GM19238 (cell line): ENCODE measurements around the gene KLF5.

ENCODE experiments used
- DNase-seq: peaks from one replicate; pipeline ENCODE4 v3.0.0; 2011; ENCODE audit warnings: low spot score; ENCODE audit not compliant: insufficient read length

Gene KLF5

DNA sequence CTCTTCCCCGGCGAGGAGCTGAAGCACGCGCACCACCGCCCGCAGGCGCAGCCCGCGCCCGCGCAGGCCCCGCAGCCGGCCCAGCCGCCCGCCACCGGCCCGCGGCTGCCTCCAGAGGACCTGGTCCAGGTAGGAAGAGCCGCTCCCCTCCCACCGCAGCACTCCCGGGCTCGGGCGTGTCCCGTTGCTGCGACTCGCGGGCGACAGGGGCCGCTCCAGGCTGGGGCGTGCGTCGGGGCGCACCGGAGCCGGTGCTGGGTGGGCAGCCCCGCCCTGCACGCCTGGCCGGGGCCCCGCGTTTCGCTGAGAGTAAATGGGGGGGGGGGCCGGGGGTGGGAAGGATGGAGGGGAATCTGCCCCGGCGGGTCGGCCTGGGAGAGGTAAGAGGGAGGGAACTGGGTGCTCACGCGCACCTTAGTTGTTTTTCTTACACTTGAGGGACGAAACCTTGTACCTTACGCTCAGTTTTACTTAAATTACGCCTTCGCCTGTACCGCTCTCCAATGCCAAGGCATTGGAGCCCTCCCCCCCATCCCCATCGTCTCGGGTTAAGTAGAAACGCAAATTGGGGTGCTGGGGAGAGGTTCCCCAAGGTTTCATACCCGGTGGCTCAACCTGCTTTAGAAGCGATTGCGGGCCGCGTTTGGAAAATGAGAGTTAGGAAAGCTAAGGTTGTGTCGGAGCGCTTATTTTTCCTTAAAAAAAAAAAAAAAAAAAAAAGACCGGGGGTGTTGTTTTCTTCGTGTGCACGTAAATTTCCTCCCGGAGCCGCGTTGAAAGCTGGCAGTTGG is 850 bp downstream of the KLF5 start:
- peak; percentile 36 for DNase-seq

DNA sequence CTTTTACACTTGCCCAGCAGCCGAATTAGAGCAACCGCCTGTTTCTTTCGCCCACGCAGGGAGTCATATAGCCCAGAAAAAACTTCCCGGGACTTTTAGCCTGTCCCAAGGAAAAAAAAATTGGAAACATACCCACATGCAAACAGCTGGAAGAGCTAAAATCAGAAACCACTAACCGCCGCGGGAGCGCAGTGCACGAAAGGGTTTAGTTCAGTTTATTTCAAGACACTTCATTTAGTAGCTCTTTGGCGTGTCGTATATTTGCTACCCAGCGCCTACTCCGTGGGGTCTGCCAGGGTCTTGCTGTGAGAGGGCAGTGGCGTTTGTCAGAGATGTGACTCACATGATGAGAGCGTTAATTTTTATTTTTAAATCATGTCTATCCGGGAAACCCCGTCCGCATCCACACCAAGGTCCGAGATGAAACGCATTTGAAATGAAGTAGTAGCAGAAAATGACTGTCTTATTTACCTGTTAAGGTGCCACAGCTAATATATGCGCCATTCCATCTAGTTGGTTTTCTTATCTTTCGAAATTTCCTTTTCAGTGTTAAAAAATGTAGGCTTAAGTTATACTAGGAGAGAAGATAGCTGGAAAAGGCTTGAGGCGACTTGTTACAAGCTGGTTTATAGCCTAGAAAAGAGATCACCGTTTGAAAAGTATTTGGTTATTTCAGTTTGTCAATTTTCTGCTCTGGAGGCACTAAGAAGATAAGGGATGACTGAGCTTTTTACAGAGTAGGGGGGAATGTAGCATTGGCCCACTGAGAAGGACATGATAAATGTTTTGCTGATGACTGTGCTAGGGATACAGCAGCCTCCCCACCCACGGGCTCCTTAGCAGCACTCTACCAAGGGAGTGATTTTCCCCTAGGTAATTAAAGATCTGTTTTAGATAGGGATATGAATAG is 1.7 kb downstream of the KLF5 start:
- DNase-seq = no peak

DNA sequence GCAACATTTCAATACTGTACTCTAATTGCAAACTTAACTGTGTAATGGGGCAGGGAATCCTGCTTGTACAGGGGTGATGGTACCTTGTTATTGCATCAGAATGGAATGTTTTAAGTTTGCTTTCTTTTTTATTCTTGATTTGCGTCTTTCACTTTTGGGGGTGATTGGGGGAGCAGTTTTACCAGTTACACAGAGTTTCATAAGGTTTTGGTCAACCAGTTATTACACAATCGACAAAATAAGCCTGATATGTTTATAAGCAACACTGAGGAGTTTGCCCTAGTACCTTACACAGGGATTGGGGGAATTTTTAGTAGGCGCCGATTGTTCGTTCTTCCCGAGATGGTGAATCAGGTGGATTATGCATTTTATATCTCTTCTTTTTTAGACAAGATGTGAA is 2.7 kb downstream of the KLF5 start:
- DNase-seq = no peak

DNA sequence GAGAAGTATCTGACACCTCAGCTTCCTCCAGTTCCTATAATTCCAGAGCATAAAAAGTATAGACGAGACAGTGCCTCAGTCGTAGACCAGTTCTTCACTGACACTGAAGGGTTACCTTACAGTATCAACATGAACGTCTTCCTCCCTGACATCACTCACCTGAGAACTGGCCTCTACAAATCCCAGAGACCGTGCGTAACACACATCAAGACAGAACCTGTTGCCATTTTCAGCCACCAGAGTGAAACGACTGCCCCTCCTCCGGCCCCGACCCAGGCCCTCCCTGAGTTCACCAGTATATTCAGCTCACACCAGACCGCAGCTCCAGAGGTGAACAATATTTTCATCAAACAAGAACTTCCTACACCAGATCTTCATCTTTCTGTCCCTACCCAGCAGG is 3.1 kb downstream of the KLF5 start:
- DNase-seq = no peak

DNA sequence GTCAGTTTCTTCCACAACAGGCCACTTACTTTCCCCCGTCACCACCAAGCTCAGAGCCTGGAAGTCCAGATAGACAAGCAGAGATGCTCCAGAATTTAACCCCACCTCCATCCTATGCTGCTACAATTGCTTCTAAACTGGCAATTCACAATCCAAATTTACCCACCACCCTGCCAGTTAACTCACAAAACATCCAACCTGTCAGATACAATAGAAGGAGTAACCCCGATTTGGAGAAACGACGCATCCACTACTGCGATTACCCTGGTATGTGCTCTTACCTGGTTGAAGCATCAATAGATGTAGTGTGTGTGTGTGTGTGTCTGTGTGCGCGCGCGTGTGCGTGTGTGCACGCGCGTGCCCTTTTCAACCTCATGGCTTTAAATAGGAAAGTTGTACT is 3.7 kb downstream of the KLF5 start:
- DNase-seq = no peak

DNA sequence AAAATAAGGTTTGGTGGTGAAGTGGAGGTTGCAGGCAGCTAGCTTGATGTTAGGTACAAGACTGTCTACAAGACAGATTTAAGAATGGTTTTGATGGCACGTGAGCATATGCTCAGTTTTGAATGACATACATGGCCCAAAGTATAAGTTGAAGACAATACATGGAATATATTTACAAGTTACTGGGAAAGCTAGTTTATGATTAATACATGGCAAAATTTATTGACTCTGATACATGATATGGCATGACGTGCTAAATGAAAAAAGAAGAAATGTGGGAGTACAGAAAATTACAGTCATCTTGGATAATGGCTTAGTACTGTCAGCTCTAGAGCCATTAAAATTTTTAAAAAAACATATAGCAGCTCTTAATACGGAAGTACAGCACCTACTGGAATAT is 4.4 kb downstream of the KLF5 start:
- DNase-seq = no peak

DNA sequence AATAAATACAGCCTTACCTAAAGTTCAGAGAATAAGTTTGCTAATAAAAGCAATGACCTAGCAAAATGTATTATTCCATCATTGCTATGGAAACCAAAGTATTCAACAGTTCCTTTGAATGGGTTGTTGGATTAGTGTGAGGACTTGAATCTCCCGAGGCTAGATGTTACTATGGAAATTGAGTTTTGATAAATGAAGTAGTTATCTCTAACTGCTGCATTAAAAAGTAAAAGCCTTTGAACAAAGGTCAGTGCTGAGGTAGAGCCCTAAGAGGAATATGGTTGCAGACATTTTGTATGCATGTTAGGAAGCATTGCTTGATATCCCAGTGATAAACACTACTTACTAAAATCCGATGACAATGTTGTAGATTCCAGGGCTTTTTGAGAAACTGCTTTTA is 6.2 kb downstream of the KLF5 start:
- no peak for DNase-seq

DNA sequence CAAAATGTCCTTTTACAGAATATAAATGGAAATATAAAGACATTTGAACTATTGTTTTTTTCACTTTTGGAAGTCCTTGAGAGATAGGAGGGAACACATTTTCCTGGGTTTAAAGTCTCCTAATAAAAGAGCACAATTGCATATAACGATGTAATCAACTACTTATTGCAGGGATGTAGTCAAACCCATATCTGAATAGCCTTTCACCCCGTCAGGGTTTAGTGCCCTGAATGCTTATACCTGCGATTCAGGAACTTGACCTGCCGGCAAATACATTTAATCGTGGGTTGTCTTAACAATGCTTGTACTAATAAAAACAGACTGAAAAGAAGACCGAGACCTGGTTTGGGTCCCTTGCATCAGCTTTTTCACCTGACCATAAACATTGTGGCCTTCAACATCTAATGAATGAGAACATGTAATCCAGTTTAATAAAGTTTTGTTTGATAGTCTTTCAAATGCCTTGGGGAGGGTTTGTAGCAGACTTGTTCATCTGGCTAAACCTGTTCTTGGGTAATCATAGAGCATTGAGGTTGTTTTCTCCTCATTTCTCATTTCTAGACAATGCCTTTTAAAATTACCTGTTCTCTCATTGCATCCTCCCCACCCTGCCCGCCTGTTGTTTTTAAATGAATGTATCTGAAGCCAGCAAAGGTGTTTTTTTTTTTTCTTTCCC is 7.0 kb downstream of the KLF5 start:
- no peak for DNase-seq

DNA sequence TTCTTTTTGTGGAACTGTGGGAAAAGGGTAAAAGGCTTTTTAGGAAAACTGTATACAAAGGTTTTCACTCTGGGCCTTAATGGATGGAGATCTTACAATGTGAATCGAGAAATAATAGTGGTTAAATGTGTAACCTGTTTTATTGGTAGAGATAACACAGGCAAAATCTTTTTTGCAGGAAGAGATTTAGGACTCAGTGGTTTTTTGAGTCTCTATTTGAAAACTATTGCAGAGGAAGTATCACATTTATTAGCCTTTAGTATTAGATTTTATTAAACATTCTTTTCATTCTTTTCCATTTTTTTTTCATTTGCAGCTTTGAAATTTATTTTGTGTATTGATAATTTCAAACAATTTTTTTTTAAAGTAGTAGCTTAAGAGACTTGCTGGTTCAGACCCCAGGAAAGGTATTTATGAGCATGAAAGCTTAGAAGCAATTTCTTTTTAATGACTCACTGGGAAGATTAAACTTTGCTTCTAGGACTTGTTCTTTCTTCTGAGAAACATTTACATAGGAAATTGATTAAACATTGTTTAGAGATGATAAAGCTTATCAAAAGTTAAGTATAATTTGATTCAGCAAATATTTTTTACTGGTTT is 10.5 kb downstream of the KLF5 start:
- DNase-seq = no peak

DNA sequence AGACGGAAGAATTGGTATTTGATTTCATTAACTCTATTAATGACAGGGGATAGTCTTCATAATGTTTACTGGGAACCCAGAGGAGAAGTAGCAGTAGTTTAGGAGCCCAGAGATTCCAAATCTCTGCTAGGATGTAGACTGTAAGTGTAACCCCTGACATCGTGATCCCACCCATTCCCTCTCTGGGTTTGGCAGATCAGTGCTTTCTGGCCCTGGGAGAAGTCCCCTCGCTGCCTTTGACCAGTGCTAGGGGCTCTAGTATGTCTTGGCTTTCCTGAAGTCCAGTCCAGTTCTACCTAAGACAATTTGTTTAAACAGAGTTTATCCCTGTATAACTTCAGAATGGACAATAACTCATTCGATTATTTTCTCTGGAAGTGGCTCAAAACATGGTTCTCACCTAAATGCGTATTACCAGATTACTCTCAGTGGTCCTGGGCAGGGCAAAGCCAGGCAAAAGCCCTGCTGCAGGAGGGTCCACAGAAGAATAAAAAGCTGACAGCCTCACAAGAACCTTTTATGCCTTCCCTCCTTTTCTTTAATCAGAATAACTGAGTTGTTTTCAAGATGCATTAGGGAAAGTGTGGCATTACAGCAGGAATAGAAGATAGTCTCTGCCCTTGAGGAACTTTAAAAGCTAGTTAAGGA is 11.8 kb downstream of the KLF5 start:
- no peak for DNase-seq

DNA sequence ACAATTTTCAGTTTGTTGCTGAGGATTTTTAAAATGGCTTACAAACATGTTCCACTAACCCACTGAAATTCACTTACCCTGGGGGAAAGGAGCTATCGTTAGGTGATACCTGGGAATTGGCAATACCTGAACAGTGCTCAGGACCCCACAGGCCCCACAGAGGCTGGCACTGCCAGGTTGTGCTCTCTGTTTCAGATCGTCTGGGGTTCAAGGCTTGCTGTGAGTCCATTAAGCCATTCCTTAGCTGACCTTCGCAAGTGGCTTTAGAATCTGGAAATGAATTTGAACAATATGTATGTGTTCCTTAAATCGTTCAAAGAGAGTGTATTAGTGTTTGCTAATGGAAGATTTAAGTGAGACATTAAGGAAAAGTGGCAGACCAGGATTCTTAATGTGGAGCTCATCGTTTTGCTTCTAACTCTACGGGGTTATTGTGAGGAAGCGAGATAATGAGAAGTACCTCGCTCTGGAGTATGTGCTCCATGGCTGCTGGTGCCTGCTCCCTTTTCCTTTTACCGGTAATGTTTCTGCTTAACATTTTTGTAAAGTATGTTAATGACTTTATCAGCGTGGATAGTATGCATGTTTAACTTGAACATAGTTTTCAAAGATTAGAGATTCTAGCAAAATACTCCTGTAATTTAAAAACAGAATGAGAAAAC is 13.6 kb downstream of the KLF5 start:
- no peak for DNase-seq

DNA sequence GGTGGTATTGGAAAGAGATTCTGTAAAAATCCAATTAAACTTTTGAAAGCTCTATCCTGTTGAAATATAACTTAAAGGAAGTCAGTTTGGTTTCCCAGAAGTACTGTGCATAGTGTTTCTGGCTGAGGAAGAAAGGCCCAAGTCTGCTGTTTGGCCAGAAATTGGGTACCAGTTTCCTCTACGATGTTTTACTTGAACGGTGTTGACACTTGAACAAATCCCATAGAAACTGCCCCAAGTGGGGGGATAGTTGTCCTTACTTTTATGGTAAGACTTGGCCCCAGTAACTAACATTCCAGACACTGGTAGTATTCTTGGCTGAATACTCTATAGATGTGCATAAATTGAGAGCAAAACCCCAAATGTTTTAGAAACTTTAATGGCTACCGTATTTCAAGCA is 14.2 kb downstream of the KLF5 start:
- no peak for DNase-seq

DNA sequence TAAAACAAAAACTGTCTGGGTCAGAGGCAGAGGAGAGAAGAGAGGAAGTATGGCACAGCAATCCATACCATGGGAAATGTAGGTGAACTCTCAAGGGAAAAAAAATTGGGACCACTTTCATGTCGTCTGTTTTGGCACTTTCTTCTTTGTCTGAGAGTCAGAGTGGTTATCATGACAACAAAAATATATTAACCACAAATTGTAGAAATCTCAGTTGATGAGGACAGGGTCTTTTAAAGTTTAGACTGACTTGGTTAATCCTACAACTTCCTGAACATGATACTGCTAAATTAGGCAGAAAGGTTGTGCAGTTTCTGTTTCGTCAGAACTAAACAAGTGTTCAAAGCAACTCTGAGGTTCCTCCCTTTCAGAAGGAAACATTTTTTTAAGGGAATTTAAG is 15.2 kb downstream of the KLF5 start:
- DNase-seq = no peak

DNA sequence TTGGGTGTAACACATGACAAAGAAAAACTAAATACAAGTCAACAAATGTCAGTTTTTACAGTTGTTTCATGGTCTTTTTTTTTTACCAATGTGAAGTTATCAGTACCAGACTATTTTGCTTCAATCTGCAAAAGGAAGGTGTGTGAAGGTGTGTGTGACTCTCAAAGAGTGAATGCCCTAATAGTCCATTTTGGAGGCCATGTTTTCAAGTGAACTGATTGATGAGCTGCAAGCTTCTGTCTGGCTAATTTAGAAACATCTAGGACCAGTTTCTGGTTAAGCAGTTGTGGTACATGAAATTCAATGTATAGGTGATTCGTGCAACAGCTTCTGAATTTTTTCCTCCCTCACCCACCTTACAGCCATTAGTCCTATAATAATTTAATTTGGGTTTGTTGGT is 16.1 kb downstream of the KLF5 start:
- no peak for DNase-seq

DNA sequence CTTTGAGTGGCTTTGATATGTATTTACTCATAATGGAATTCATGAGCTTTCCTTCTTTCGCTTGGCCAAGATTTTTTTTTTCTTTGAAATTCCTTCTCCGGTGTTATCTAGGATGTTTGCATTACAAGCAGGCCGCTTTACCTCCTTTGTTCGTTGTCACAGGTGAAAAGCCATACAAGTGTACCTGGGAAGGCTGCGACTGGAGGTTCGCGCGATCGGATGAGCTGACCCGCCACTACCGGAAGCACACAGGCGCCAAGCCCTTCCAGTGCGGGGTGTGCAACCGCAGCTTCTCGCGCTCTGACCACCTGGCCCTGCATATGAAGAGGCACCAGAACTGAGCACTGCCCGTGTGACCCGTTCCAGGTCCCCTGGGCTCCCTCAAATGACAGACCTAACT is 16.7 kb downstream of the KLF5 start:
- no peak for DNase-seq

DNA sequence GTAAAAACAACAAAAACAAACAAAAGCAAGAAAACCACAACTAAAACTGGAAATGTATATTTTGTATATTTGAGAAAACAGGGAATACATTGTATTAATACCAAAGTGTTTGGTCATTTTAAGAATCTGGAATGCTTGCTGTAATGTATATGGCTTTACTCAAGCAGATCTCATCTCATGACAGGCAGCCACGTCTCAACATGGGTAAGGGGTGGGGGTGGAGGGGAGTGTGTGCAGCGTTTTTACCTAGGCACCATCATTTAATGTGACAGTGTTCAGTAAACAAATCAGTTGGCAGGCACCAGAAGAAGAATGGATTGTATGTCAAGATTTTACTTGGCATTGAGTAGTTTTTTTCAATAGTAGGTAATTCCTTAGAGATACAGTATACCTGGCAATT is 17.1 kb downstream of the KLF5 start:
- no peak for DNase-seq

DNA sequence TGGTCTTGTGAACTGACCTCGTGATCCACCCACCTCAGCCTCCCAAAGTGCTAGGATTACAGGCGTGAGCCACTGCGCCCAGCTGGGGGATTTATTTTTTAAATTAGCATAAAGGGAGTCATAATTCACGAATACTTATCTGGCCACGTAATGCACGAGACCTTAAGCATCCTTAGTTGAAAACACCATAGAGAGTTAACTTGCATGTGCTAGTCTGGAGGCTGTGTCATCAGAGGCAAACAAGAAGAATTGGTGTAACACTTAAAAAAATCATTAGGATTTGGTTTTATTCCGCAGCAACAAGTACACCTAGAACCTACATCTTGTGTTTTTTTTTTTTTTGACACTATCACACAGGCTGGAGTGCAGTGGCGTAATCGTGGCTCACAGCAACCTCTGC is 19.1 kb downstream of the KLF5 start:
- DNase-seq = no peak

DNA sequence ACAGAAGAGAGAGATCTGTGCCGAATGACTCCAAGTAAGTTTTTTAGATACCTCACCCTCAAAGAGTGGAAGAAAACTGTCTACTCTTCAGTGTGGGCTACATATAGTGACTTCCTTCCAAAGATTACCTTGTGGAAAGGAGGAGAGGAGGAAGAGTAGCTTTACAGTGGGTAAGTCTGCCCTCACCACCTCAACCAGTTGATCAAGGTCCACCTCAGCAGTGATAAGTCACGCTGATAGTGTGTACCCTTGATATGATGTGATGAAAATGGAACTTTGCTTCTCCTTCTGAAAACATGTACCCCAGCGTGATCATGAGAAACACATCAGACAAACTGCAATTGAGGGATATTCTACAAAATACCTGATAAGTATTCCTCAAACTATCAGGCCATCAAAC is 20.6 kb downstream of the KLF5 start:
- DNase-seq = no peak

DNA sequence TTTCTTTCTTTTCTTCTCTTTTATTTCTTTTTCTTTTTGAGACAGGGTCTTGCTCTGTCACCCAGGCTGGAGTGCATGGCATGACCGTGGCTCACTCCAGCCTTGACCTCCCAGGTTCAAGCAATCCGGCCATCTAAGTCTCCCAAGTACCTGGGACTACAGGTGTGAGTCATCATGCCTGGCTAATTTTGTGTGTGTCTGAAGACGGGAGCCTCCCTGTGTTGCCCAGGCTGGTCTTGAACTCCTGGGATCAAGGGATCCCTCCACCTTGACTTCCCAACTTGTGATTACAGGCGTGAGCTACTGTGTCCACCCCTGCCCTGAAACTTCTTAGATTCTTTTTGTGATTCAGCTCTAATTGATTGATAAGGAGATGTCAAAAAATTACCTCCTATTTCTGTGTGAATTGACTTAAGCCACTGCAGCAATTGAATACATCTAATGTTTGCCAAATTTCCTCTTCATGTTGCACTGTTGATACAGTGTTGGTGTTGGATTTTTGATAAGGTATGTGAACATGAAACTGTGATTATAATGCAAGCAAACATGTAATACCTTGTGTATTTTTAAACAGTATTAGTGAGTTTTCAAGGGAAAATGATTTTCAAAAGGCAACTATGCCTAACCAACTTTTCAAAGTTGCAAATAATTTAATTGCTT is 22.6 kb downstream of the KLF5 start:
- DNase-seq = no peak

DNA sequence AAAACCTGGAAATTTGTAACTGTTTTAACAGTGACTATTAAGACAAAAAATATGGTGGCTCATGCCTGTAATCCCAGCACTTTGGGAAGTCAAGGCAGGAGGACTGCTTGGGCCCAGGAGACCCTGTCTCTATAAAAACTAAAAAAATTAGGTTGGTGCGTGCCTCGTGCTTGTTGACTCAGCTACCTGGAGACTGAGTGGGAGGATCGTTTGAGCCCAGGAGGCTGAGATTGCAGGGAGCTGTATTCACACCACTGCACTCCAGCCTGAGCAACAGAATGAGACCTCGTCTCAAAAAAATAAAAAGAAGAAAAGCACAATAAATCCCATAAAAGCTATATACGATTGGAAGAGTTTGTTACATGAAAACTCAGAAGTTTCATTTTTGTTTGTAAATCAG is 23.7 kb downstream of the KLF5 start:
- DNase-seq = no peak
